Stimulated activated naive CD8-positive, alpha-beta T cell treated with anti-CD3 and anti-CD28 coated beads, Interleukin-15, Interleukin-2, amounts not matched to agents 100 ng/mL and 50 ng/mL, for 24 hours (primary cell): ENCODE measurements around the gene UAP1.
"Not testable (repeated sequence)": the region's sequence is repeated elsewhere in the genome, so short reads cannot be mapped to it uniquely, and the experiment has no call there.

ENCODE experiments used
- H3K27ac Mint-ChIP-seq: one replicate; pipeline ENCODE4 v1.8.0; 2021; ENCODE audit warnings: mild to moderate bottlenecking, mixed read lengths
- H3K27me3 Mint-ChIP-seq: one replicate; pipeline ENCODE4 v1.8.0; 2021; ENCODE audit warnings: mixed read lengths
- H3K36me3 Mint-ChIP-seq: one replicate; pipeline ENCODE4 v1.8.0; 2021; ENCODE audit warnings: low read depth, mixed read lengths
- H3K4me1 Mint-ChIP-seq: one replicate; pipeline ENCODE4 v1.8.0; 2021; ENCODE audit warnings: low read depth, mixed read lengths
- H3K4me3 Mint-ChIP-seq: one replicate; pipeline ENCODE4 v1.8.0; 2021; ENCODE audit warnings: mild to moderate bottlenecking, mixed read lengths
- H3K9me3 Mint-ChIP-seq: one replicate; pipeline ENCODE4 v1.8.0; 2021; ENCODE audit warnings: mixed read lengths

Gene UAP1

DNA sequence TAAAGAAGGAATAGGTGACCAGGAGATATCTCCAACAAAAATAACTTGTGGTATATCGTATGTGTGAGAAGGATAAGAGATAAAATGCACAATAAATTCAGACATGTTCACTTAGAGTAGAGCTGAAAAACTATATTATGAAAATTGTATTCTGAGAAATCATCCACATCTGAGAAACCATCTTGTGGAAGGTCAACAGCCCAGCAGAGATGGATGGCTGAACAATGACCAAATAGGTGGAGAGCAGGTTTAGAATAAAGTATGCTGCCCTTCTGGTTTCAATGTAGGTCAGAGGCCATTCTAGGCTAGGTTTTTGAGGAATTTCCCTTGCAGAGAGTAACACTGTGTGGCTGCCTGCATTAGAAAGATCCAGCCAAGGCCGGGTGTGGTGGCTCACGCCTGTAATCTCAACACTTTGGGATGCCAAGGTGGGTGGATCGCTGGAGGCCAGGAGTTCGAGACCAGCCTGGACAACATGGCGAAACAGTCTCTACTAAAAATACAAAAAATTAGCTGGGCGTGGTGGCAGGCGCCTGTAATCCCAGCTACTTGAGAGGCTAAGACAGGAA is 8.8 kb upstream of the UAP1 start:
- Mint-ChIP-seq H3K4me3 (no peak overlapping the region), H3K27ac (no peak overlapping the region), H3K4me1 (no peaks in the 10 kb centered on the region), H3K36me3 (no peaks in the 10 kb centered on the region), H3K27me3 (no peaks in the 10 kb centered on the region), H3K9me3 (no peaks in the 10 kb centered on the region)

DNA sequence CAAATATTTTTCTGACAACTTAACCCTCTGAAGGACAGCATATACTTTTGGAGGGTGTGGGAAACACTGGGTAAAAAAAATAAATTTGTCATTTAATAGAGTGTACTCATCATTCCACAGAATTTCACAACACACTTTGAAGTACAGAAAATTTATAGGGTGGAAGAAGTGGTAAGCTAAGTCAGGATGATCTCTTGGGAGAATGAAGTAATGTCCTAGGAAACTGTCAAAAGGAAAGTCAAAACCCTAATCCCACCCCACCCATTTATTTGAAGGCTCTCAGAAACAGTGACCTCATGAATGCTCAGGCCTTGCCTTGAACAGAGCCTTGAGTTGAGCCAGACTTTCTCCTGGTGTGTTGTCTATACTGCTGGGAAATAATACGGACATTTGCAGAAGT is 7.3 kb upstream of the UAP1 start:
- Mint-ChIP-seq H3K9me3 (no peaks in the 10 kb centered on the region), H3K27ac (no peak overlapping the region), H3K4me1 (no peaks in the 10 kb centered on the region), H3K4me3 (no peak overlapping the region), H3K36me3 (no peaks in the 10 kb centered on the region), H3K27me3 (no peaks in the 10 kb centered on the region)

DNA sequence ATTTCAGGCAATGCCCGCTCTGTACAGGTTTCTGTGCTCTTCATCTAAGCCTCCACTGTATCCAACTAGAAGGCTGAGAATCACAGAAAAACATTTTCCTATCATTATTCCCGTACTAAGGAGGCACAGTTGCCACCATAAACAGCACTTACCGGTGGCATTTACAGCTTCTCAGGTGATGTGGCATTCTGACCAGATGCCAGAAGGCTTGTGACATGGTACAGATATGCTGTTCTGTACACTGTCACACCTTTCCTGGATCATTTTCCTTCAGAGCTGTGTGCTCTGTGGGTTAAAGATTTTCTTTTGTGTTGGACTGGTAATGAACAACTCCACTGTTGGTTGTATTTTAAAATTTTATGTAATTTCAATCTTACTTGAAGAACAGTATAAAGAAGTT is 4.0 kb upstream of the UAP1 start:
- Mint-ChIP-seq H3K36me3 (no peaks in the 10 kb centered on the region), H3K9me3 (no peaks in the 10 kb centered on the region), H3K4me1 (peaks cover 17% of the 10 kb centered on the region), H3K27me3 (no peaks in the 10 kb centered on the region), H3K4me3 (no peak overlapping the region), H3K27ac (no peak overlapping the region)

DNA sequence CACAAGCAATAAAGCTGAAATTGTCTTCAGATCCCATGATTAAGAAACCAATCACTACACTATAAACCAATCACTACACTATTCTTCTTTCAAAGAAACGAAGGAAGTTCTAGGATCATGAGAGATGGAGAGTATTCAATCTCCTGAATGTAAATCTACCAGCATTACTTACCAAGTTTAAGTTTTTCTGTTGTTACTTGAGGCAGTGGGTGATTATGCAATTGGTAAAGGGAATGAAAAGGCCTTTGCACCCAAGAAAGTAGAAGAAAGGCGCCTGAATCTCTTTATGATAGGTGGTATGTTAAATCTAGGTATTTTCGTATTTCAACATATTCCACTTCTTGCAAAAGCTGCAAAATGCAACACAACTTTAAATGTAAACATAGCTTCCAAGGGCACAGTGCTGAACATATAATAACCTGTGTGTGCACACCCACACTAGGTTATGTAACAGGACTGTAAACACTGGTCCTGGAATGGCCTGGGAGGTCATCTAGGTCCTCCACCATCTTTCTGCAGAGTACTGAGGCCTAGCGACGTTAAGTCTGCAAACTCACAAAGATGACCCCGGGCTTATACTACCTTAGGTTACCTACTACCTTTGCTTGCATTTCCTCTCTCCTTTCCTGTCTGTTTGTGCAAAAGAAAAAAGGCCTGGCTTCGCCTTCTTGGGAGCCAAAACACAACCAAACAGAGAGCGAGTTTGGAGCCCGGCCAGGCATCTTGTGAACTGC is 1.1 kb upstream of the UAP1 start:
- Mint-ChIP-seq H3K4me3 (peak overlapping the region; percentile 92), H3K27me3 (no peaks in the 10 kb centered on the region), H3K36me3 (no peaks in the 10 kb centered on the region), H3K4me1 (peaks cover 47% of the 10 kb centered on the region), H3K27ac (peak overlapping the region; percentile 94), H3K9me3 (no peaks in the 10 kb centered on the region)

DNA sequence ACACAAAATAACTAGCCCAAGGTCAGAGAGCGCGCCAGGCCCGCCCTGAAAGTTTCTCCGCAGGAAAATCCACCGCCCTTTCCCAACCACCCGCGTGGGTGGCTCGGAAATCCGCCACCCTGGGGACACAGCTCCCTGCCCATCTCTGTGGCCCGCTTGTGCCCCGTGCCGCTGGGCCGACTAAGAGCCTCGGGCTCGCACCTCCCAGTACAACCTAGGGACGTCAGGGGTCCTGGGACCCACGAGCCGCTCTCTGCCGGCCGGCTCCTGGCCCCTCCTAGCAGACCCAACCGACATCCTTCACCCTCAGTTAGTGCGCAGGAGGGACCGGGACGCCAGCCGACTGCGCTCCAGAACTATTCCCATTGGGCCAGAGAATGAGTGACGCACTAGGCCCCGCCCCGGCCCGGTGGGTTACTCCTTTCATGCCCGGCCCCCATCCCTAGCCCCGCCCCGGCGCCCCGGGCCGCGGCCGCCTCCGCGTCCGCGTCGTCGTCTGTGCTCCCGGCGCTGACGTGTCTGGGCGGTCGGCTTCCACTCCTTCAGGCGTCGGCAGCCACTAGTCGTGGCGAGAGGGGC is 396 bp upstream of the UAP1 start:
- Mint-ChIP-seq H3K4me1 (peaks cover 53% of the 10 kb centered on the region), H3K4me3 (peak overlapping the region; percentile 94), H3K27ac (peak overlapping the region; percentile 94), H3K9me3 (no peaks in the 10 kb centered on the region), H3K27me3 (no peaks in the 10 kb centered on the region), H3K36me3 (peaks cover 3% of the 10 kb centered on the region)

DNA sequence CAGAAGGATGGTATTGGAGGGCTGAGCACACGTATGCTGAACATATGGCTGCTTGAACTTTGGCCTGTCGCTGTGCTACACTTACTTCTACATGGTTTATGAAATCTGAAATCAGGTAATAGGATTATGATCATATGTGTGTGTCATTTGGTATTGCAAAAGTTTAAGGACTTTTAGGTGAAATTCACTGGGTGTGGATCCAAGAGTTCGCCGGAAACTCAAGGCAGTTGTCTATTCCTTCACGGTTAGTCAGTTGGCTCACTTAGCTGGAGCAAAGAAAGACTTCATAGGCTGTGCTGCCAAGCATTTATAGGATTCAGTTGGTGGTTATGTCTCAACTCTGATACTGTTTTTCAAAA is 927 bp downstream of the UAP1 start:
- Mint-ChIP-seq H3K4me3 (peak overlapping the region; percentile 94), H3K4me1 (peaks cover 55% of the 10 kb centered on the region), H3K36me3 (peaks cover 15% of the 10 kb centered on the region), H3K27ac (peak overlapping the region; percentile 90), H3K27me3 (no peaks in the 10 kb centered on the region), H3K9me3 (no peaks in the 10 kb centered on the region)

DNA sequence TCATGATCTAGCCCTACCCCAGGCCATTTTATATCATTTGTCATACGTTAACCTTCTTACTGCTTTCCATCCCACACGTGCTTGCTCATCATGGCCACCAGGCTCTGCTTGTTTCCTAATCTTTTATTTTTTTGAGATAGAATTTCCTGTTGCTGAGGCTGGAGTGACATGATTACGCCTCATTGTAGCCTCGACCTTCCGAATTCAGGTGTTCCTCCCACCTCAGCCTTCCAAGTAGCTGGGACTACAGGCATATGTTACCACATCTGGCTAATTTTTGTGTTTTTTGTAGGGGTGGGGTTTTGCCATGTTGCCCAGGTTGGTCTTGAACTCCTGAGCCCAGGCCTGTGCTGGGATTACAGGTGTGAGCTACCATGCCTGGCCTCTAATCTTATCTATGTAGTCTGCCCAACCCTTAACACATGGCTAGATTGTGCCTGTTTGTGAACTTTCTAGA is 3.3 kb downstream of the UAP1 start:
- Mint-ChIP-seq H3K27me3 (no peaks in the 10 kb centered on the region), H3K4me1 (peaks cover 55% of the 10 kb centered on the region), H3K4me3 (peak overlapping the region; percentile 52), H3K27ac (no peak overlapping the region), H3K9me3 (no peaks in the 10 kb centered on the region), H3K36me3 (peaks cover 32% of the 10 kb centered on the region)

DNA sequence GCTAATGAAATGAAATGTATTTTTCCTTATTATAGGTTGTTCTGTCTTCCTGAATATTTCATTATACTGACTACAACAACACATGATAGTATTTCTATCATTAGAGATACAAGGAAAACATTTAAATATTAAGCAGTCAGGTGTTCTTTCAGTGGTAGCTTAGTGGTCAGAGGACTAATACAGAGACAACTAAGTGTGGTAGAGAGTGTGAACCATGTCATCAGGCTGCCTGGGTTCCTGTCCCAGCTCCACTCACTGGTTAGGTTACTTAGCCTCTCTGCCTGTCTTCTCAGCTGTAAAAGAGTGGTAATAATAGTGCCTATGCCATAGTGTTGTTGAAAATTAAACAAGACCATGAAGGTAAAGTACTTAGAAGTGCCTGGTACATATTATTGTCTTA is 3.9 kb downstream of the UAP1 start:
- Mint-ChIP-seq H3K4me1 (peaks cover 50% of the 10 kb centered on the region), H3K27me3 (no peaks in the 10 kb centered on the region), H3K27ac (no peak overlapping the region), H3K4me3 (no peak overlapping the region), H3K36me3 (peaks cover 36% of the 10 kb centered on the region), H3K9me3 (no peaks in the 10 kb centered on the region)

DNA sequence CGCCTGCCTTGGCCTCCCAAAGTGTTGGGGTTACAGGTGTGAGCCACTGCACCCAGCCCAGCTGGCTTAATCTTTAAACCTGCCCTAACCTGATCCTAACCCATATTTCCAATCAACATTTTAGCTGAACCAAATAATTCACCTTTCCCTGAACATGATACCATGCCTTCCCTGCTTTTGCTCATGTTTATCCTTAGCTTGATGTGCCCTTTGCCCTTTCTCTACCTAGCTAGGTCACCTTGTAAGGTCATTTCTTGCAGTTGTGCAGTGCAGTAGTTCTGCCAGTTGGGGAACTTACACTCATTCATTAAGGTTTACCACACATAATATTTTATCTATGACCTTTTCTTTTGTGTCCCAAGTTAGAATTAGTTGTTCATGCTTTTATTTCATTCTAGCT is 5.3 kb downstream of the UAP1 start:
- no peak overlapping the region for H3K4me3 Mint-ChIP-seq
- no peaks in the 10 kb centered on the region for H3K9me3 Mint-ChIP-seq
- H3K27ac Mint-ChIP-seq: no peak overlapping the region
- H3K36me3 Mint-ChIP-seq: peaks cover 38% of the 10 kb centered on the region
- no peaks in the 10 kb centered on the region for H3K27me3 Mint-ChIP-seq
- H3K4me1 Mint-ChIP-seq: peaks cover 43% of the 10 kb centered on the region

DNA sequence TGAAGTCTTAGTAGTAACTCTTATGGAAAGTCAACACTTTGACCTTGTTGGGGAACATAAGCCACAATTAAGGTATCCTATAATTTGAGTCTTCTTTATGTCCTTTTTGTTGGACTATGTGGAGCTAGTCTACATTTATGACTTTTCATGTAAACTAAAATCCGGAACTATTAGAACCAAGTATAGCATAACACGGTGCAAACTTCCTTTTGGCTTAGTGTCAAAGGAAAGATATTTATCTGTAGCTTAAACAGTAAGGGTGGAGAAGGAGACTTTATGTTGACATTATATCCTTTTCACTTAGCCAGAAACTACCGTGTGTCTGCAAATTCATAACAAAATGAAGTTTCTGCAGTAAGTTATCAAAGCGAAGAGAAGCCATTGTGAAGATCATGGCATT is 7.3 kb downstream of the UAP1 start:
- Mint-ChIP-seq H3K36me3 (peaks cover 49% of the 10 kb centered on the region), H3K4me3 (no peak overlapping the region), H3K9me3 (no peaks in the 10 kb centered on the region), H3K27ac (no peak overlapping the region), H3K27me3 (no peaks in the 10 kb centered on the region), H3K4me1 (peaks cover 25% of the 10 kb centered on the region)

DNA sequence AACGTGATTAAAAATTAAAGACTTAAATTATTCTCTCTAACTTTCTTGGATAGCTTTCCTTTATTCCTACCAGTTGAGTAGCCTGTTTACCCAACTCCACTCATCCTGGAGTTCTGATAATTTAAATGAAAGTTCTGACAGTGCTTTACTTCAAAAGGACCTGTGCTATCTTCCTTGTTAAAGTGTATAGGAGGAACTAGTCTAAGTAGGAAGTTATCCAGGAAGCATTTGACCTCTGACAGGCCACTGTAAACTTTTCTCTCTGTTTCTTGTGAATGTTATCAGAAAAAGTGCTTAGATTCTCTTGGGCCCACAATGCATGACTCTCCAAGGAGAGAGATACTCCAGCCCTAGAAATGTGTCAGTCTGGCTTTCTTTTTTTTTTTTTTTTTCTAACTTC is 9.2 kb downstream of the UAP1 start:
- H3K9me3 Mint-ChIP-seq: no peaks in the 10 kb centered on the region
- H3K27ac Mint-ChIP-seq: no peak overlapping the region
- no peaks in the 10 kb centered on the region for H3K27me3 Mint-ChIP-seq
- H3K36me3 Mint-ChIP-seq: peaks cover 49% of the 10 kb centered on the region
- peaks cover 6% of the 10 kb centered on the region for H3K4me1 Mint-ChIP-seq
- no peak overlapping the region for H3K4me3 Mint-ChIP-seq

DNA sequence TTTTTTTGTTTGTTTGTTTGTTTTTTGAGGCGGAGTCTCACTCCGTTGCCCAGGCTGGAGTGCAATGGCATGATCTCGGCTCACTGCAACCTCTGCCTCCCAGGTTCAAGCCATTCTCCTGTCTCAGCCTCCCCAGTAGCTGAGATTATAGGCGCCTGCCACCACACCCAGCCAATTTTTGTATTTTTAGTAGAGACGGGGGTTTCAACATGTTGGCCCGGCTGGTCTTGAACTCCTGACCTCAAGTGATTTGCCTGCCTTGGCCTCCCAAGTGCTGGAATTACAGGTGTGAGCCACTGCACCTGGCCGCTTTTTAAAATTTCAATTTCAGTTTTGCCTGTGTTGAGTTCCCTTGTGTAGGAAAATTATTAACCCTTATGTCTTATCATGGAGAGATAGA is 9.6 kb downstream of the UAP1 start:
- not testable (repeated sequence) for H3K27me3 Mint-ChIP-seq, H3K4me1 Mint-ChIP-seq, H3K9me3 Mint-ChIP-seq, H3K4me3 Mint-ChIP-seq, H3K27ac Mint-ChIP-seq
- peaks cover 50% of the 10 kb centered on the region for H3K36me3 Mint-ChIP-seq

DNA sequence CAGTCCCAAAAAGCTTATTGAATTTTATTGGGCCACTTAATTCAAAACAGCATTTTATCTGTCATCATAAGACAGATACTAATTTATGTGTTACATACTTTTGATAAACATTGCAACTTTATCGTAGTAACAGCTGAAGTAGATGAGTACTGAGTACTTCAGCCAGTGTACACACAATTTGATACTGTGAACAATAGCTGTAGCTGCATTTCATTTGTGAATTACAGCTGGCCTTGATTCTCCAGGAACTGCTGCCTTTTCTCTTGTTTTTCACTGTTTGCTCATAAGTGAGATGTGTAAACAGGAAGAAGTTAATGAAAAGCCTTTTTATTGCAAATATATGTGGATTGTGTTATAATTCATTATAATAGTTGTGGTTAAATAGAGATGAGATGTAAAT is 10.2 kb downstream of the UAP1 start:
- Mint-ChIP-seq H3K9me3 (no peaks in the 10 kb centered on the region), H3K27ac (no peak overlapping the region), H3K36me3 (peaks cover 51% of the 10 kb centered on the region), H3K4me3 (no peak overlapping the region), H3K4me1 (no peaks in the 10 kb centered on the region), H3K27me3 (no peaks in the 10 kb centered on the region)

DNA sequence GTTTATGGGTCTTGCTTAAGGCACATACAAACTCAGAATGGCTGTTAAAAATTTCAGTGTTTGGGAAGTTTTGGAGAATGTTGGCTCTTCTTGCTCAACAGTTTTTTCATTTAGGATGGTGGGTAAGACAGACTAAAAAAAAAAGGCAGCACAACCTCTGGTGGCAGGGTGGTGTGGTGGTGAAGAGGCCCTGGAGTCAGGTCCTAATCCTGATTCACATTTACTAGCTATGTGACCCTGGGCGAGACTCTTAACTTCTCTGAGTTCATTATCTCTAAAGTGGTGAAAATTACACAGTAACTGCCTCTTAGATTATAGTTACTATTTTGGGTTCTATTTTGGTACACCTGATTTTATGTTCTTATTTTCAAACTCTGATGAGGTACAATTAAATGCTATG is 11.6 kb downstream of the UAP1 start:
- H3K27ac Mint-ChIP-seq: no peak overlapping the region
- H3K4me3 Mint-ChIP-seq: no peak overlapping the region
- H3K27me3 Mint-ChIP-seq: no peaks in the 10 kb centered on the region
- H3K36me3 Mint-ChIP-seq: peaks cover 47% of the 10 kb centered on the region
- H3K4me1 Mint-ChIP-seq: no peaks in the 10 kb centered on the region
- H3K9me3 Mint-ChIP-seq: no peaks in the 10 kb centered on the region

DNA sequence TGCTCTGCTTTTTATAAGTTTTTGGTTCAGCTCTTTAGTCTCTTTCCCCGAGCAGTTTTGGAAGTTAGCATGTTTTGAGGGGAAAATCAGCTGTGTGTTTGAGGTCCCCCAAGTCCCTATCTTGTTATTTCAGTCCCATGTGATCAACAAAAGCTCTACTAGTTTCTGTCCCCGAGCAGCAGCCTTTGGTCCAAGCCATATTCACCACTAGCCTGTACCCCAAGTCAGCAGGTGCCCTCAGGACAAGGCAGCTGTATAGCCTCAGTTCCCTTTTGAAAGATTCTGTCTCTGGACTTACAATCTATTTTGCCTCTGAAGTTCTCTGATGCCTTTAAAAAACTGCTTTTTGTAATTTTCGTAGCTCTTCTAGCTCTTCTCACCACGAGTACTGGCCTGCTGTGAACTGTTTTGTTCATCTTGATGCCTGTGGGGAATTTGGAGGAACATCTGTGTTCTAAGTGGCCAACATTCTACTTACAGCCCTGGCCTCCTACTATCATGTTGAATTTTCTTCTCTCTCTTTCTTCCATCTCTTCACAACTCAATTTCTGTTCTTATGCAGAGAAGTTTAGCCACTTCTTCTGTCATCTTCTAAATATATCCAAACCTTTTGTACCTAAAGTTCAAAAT is 16.7 kb downstream of the UAP1 start:
- Mint-ChIP-seq H3K4me1 (no peaks in the 10 kb centered on the region), H3K9me3 (no peaks in the 10 kb centered on the region), H3K36me3 (peaks cover 54% of the 10 kb centered on the region), H3K4me3 (no peak overlapping the region), H3K27ac (peak overlapping the region; percentile 43), H3K27me3 (no peaks in the 10 kb centered on the region)
